H1 (cell line): ENCODE results near the gene EEF2K. TPM values are rescaled to one million over a fixed set of nuclear protein-coding genes. Genes with fewer than 3 reads are reported as not detected.

ENCODE experiments used
- CTCF ChIA-PET: fragments of 300-600 bp; sonication (Branson Sonifier 250); formaldehyde crosslinking; loops from one replicate; lab custom pipeline; 2021; ENCODE audit not compliant: partially characterized antibody; lab: Charles Lee
- POLR2A ChIA-PET: fragments of 300-600 bp; sonication (Branson Sonifier 250); formaldehyde crosslinking; loops from one replicate; lab custom pipeline; 2021; ENCODE audit warnings: inconsistent platforms; ENCODE audit not compliant: partially characterized antibody; lab: Charles Lee
- DNase-seq, 2 experiments: peaks; one replicate each; pipeline versions ENCODE4 v3.0.0 to v3.0.0-alpha.2; 2010 to 2022; ENCODE audit warnings: low spot score in 2 of 2, low read depth in 1 of 2, mixed read lengths in 1 of 2
- FAIRE-seq: peaks from 2 replicates; lab custom pipeline; 2011; peaks lifted over from hg19 to GRCh38; lab: Jason Lieb, UNC
- H2AFZ ChIP-seq: 2 replicates; pipeline ENCODE4 v1.8.1; 2012; ENCODE audit warnings: low read length, inconsistent platforms
- H2AK5ac ChIP-seq: 2 replicates; pipeline ENCODE4 v1.6.1; 2013; ENCODE audit warnings: low read depth, low read length
- H2BK120ac ChIP-seq: replicated peaks from 2 replicates; pipeline ENCODE3; 2013; ENCODE audit warnings: low read depth, low read length, inconsistent platforms
- H2BK12ac ChIP-seq: 2 replicates; pipeline ENCODE4 v1.6.1; 2013; ENCODE audit warnings: low read depth, low read length
- H2BK15ac ChIP-seq: 2 replicates; pipeline ENCODE4 v1.6.1; 2013; ENCODE audit warnings: low read length
- H2BK20ac ChIP-seq: 2 replicates; pipeline ENCODE4 v1.6.1; 2013; ENCODE audit warnings: low read length
- H2BK5ac ChIP-seq: 2 replicates; pipeline ENCODE4 v1.6.1; 2013; ENCODE audit warnings: low read depth, low read length
- H3K14ac ChIP-seq: 2 replicates; pipeline ENCODE4 v1.6.1; 2013; ENCODE audit warnings: inconsistent platforms; ENCODE audit not compliant: insufficient read length
- H3K18ac ChIP-seq: 2 replicates; pipeline ENCODE4 v1.6.1; 2013; ENCODE audit warnings: low read length; ENCODE audit errors: extremely low read depth
- H3K23ac ChIP-seq: 2 replicates; pipeline ENCODE4 v1.6.1; 2013; ENCODE audit warnings: inconsistent platforms; ENCODE audit not compliant: insufficient read length
- H3K23me2 ChIP-seq: 2 replicates; pipeline ENCODE4 v1.6.1; 2013; ENCODE audit warnings: low read depth, low read length
- H3K27ac ChIP-seq: 2 replicates; pipeline ENCODE4 v1.6.1; 2011; ENCODE audit warnings: low read depth, low read length, inconsistent platforms
- H3K27me3 ChIP-seq, 4 experiments: replicated peaks in 1 of 4; 1 replicate in 1 of 4; 2 replicates in 3 of 4; pipeline versions ENCODE4 v1.6.1 to v1.8.1; 2011 to 2013; ENCODE audit warnings: low read length in 3 of 4, mild to moderate bottlenecking in 3 of 4, inconsistent platforms in 2 of 4, mixed read lengths in 2 of 4, moderate library complexity in 1 of 4; ENCODE audit not compliant: control insufficient read depth in 3 of 4, insufficient read depth in 3 of 4; ENCODE audit errors: extremely low read depth in 1 of 4
- H3K36me3 ChIP-seq, 4 experiments: 2 replicates each; pipeline versions ENCODE4 v1.6.1 to v1.8.1; 2011 to 2013; ENCODE audit warnings: mild to moderate bottlenecking in 4 of 4, low read length in 3 of 4, moderate library complexity in 2 of 4, control low read depth in 1 of 4, inconsistent platforms in 1 of 4; ENCODE audit not compliant: insufficient read depth in 4 of 4, control insufficient read depth in 2 of 4
- H3K4ac ChIP-seq: replicated peaks from 2 replicates; pipeline ENCODE3; 2013; ENCODE audit warnings: low read length, low read depth, mixed read lengths, inconsistent platforms; ENCODE audit not compliant: insufficient read length
- H3K4me1 ChIP-seq, 4 experiments: replicated peaks in 1 of 4; 1 replicate in 1 of 4; 2 replicates in 3 of 4; pipeline versions ENCODE4 v1.6.1 to v1.8.1; 2011 to 2013; ENCODE audit warnings: low read length in 3 of 4, inconsistent platforms in 2 of 4, mixed read lengths in 1 of 4; ENCODE audit not compliant: insufficient read depth in 4 of 4, control insufficient read depth in 3 of 4
- H3K4me2 ChIP-seq, 2 experiments: 2 replicates each; pipeline versions ENCODE4 v1.6.1 to v1.8.1; 2011 to 2013; ENCODE audit warnings: low read depth in 2 of 2, low read length in 2 of 2, control low read depth in 1 of 2, inconsistent platforms in 1 of 2, mild to moderate bottlenecking in 1 of 2; ENCODE audit not compliant: insufficient read depth in 1 of 2
- H3K4me3 ChIP-seq, 4 experiments: fragments of 200-600, 300-600 bp in 1 of 4; sonication (generic), shearing (Covaris generic), sonication (Bioruptor Twin) in 1 of 4; 2 replicates each; pipeline versions ENCODE4 v1.5.1 to v1.8.1; 2011 to 2016; ENCODE audit warnings: low read length in 4 of 4, low read depth in 3 of 4, control low read depth in 2 of 4, inconsistent platforms in 2 of 4, mild to moderate bottlenecking in 2 of 4, mixed read lengths in 1 of 4, moderate library complexity in 1 of 4; ENCODE audit not compliant: insufficient read depth in 2 of 4; ENCODE audit errors: extremely low read depth in 1 of 4
- H3K56ac ChIP-seq: replicated peaks from 2 replicates; pipeline ENCODE3; 2013; ENCODE audit warnings: low read depth, mild to moderate bottlenecking, mixed read lengths, low read length, inconsistent platforms; ENCODE audit not compliant: insufficient read length
- H3K79me1 ChIP-seq: 2 replicates; pipeline ENCODE4 v1.6.1; 2013; ENCODE audit warnings: low read depth, low read length, control low read depth
- H3K79me2 ChIP-seq, 2 experiments: 2 replicates each; pipeline versions ENCODE4 v1.6.1 to v1.8.1; 2012 to 2013; ENCODE audit warnings: low read length in 2 of 2, mild to moderate bottlenecking in 2 of 2, inconsistent platforms in 1 of 2; ENCODE audit not compliant: insufficient read depth in 2 of 2, control insufficient read depth in 1 of 2
- H3K9ac ChIP-seq, 4 experiments: replicated peaks in 1 of 4; 1 replicate in 1 of 4; 2 replicates in 3 of 4; pipeline versions ENCODE4 v1.6.1 to v1.8.1; 2011 to 2013; ENCODE audit warnings: low read depth in 3 of 4, low read length in 3 of 4, control low read depth in 2 of 4, mild to moderate bottlenecking in 2 of 4, moderate library complexity in 2 of 4, inconsistent platforms in 1 of 4; ENCODE audit errors: extremely low read depth in 1 of 4
- H3K9me3 ChIP-seq, 2 experiments: 2 replicates each; pipeline versions ENCODE4 v1.6.1 to v1.8.1; 2012 to 2013; ENCODE audit warnings: mild to moderate bottlenecking in 2 of 2, moderate library complexity in 2 of 2, control low read depth in 1 of 2, inconsistent platforms in 1 of 2, low read depth in 1 of 2, low read length in 1 of 2, mixed read lengths in 1 of 2; ENCODE audit not compliant: insufficient read depth in 2 of 2
- H4K20me1 ChIP-seq, 2 experiments: replicated peaks in 1 of 2; 2 replicates each; pipeline versions ENCODE3 to v1.8.1; 2011 to 2013; ENCODE audit warnings: inconsistent platforms in 2 of 2, low read length in 2 of 2, mild to moderate bottlenecking in 1 of 2; ENCODE audit not compliant: insufficient read depth in 2 of 2, control insufficient read depth in 1 of 2
- H4K5ac ChIP-seq: 2 replicates; pipeline ENCODE4 v1.6.1; 2013; ENCODE audit warnings: low read length, low read depth, mixed read lengths, inconsistent platforms; ENCODE audit not compliant: insufficient read length
- H4K8ac ChIP-seq: 2 replicates; pipeline ENCODE4 v1.8.0; 2013; ENCODE audit warnings: mild to moderate bottlenecking, moderate library complexity, low read length, inconsistent platforms; ENCODE audit not compliant: insufficient read depth; ENCODE audit errors: extremely low read depth
- H4K91ac ChIP-seq: replicated peaks from 2 replicates; pipeline ENCODE3; 2013; ENCODE audit warnings: low read length, mixed read lengths, inconsistent platforms; ENCODE audit not compliant: insufficient read length
- ATF2 ChIP-seq: IDR thresholded peaks from 2 replicates; pipeline ENCODE4 v1.6.1; 2012; ENCODE audit warnings: low read length, inconsistent platforms
- ATF3 ChIP-seq: IDR thresholded peaks from 2 replicates; pipeline ENCODE4 v1.6.1; 2011; ENCODE audit warnings: low read depth, mild to moderate bottlenecking, low read length; ENCODE audit not compliant: insufficient read depth
- CEBPB ChIP-seq: IDR thresholded peaks from 2 replicates; pipeline ENCODE4 v1.6.1; 2012; ENCODE audit warnings: low read depth, low read length
- CTCF ChIP-seq, 3 experiments: IDR thresholded peaks; 1 replicate in 2 of 3; 2 replicates in 1 of 3; pipeline versions ENCODE4 v1.5.1 to v1.6.1; 2011; ENCODE audit warnings: low read length in 3 of 3, mild to moderate bottlenecking in 3 of 3, inconsistent platforms in 2 of 3, low read depth in 1 of 3, moderate library complexity in 1 of 3; ENCODE audit not compliant: insufficient read depth in 1 of 3; ENCODE audit errors: control extremely low read depth in 1 of 3
- NANOG ChIP-seq: IDR thresholded peaks from 2 replicates; pipeline ENCODE4 v1.6.1; 2011; ENCODE audit warnings: low read length, low read depth, mild to moderate bottlenecking, inconsistent platforms; ENCODE audit not compliant: insufficient read depth, poor library complexity, severe bottlenecking
- PHF8 ChIP-seq: fragments of 200-600 bp; sonication (generic); conservative IDR thresholded peaks from 2 replicates; pipeline ENCODE4 v1.7.1; 2012; ENCODE audit warnings: low read depth, mild to moderate bottlenecking, inconsistent platforms, low read length, moderate library complexity
- WGBS, 2 experiments: shearing (Covaris generic) in 1 of 2; methylation state at CpG; one replicate each; pipeline versions ENCODE4 v1.1.6 to v1.1.7; 2013 to 2015; ENCODE audit warnings: low lambda C conversion rate in 2 of 2, mixed read lengths in 2 of 2, inconsistent platforms in 1 of 2, low coverage in 1 of 2, missing lambda C conversion rate in 1 of 2; ENCODE audit not compliant: insufficient replicate concordance in 2 of 2, insufficient coverage in 1 of 2, insufficient read length in 1 of 2; ENCODE audit errors: extremely low coverage in 1 of 2, missing lambda C conversion rate in 1 of 2; 5-methylcytosine and 5-hydroxymethylcytosine counted together
- polyA plus RNA-seq, 7 experiments: library from polyadenylated mRNA; depleted of rRNA in 3 of 7; stranded (reverse) in 5 of 7; unstranded in 2 of 7; fragments of >200 nt in 5 of 7; fragments of 200-250 nt in 2 of 7; gene quantifications; 1 replicate in 5 of 7; 2 replicates in 1 of 7; 4 replicates in 1 of 7; pipeline versions ENCODE4 v1.2.1 to v1.2.3, GENCODE V29; 2011 to 2013; ENCODE audit warnings: missing spikeins in 2 of 7, mixed read lengths in 2 of 7
- total RNA-seq: library from RNA; stranded (reverse); fragmentation: NEBNext Ultra II Directional; extraction: Animal tissue kit (Norgen Biotek cat#: 25700); gene quantifications from 2 replicates; pipeline ENCODE4 v1.2.1, GENCODE V29; 2021

Gene EEF2K
- total and polyA plus RNA-seq, 2 of the 8 experiments (the other 6 are each of a cell fraction or from before 2014, with no cell fraction given), result 14.9 to 30.2 TPM

- Histone ChIP-seq H3K79me1 (peaks cover 7% of the 10 kb centered on the region; the same call in 1 of the 2 replicates), H4K5ac (no peak overlapping the region), H3K18ac (no peak overlapping the region), H3K27ac (no peak overlapping the region), H2BK120ac (no peak overlapping the region), H3K4me2 (no peak overlapping the region), H3K9ac (no peak overlapping the region), H3K23ac (no peak overlapping the region), H4K8ac (no peak overlapping the region), H2AK5ac (no peak overlapping the region), H2BK15ac (no peak overlapping the region), H3K36me3 (peaks cover 7 to 53% (median 43%) of the 10 kb centered on the region in 4 experiments), H3K4ac (no peak overlapping the region), H4K91ac (no peak overlapping the region), H3K56ac (no peak overlapping the region), H2AFZ (no peak overlapping the region), H3K79me2 (peaks cover 0 to 13% of the 10 kb centered on the region in 2 experiments; a peak in 1 of 4 replicates), H2BK12ac (no peak overlapping the region), H3K9me3 (no peaks in the 10 kb centered on the region), H2BK20ac (no peak overlapping the region), H4K20me1 (peaks cover 7 to 12% of the 10 kb centered on the region in 2 experiments), H3K4me1 (peaks cover 0 to 3% (median under 1%) of the 10 kb centered on the region in 4 experiments; a peak in 2 of 7 replicates), H3K4me3 (no peak overlapping the region), H2BK5ac (no peak overlapping the region), H3K23me2 (no peaks in the 10 kb centered on the region), H3K27me3 (no peaks in the 10 kb centered on the region), H3K14ac (no peak overlapping the region)
- 93% methylated on average over 18 of the region's 19 CpGs; no CpG with 5 or more reads in 1 of the 2 experiments for WGBS, 2 experiments
- ChIA-PET POLR2A (no interaction called here), CTCF (interaction anchor here (1.3 to 1.7 kb wide), 3 partner anchors 8 to 14 kb away, joined by 3 to 6 read pairs (median 4); no protein-coding TSS in a partner anchor)
- DNase-seq (no peak), FAIRE-seq (no peak)
- TF ChIP-seq ATF3 (no peak), ATF2 (no peak), CTCF (IDR thresholded peaks at IDR 0.05; ENCODE audit: control extremely low read depth in 1 of 3, insufficient read depth in 1 of 3, low read depth in 1 of 3, low read length in 3 of 3) (no peak), NANOG (no peak), PHF8 (no peak), CEBPB (no peak)
Observed at GRCh38 chr16:22324787-22325597, 118.9 kb downstream of the EEF2K start.
